NCI-H2196 (cell line): ENCODE results near the gene ROBO1.

Source experiments
- DNase-seq: peaks from one replicate; lab custom pipeline; 2025; ENCODE audit not compliant: unreplicated experiment; lab: John Stamatoyannopoulos, UW

The ROBO1 gene

GRCh38 chr3:79097964-79098660 lies 669.7 kb downstream of the ROBO1 start:
- no peak for DNase-seq

DNA sequence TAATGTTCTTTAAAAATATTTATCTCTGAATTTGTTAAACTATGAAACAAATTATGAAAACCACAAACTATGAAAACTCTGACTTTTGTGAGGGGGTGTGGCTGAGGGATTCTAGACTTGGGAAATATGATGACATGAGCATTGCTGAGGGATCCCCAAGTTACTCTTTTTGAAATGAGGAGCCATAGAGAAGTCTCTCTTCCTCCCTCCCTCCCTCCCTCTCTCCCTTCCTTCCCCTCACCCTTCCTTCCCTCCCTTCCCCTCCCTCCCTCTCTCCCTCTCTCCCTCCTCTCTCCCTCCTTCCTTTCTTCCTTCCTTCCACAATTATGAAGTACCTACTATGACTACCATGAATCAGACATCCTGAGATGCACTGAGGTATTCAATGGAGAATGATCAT lies 673.1 kb downstream of the ROBO1 start:
- no peak for DNase-seq

DNA sequence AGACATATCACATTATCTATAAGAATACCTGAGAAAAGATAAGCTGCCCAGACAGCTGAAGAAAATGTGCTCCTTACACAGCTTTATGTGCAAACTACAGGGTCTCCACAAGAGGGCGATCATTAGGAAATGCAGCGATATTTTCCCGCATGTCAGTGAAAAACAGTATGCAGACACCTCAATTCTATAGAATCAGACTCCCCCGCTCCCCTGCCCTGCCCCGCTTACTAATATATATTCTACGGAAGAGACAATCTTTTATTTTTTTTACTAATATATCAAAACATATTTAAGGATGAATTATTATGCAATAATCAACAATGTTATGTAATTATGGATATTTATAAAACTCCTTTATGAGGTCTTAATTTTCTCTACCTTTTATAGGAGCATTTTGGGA lies 681.3 kb downstream of the ROBO1 start:
- no peak for DNase-seq

- no peak for DNase-seq
Measured at GRCh38 chr3:79085171-79085570, 682.6 kb downstream of the ROBO1 start.

- no peak for DNase-seq
Measured at GRCh38 chr3:79081335-79081734, 686.5 kb downstream of the ROBO1 start.

GRCh38 chr3:79074558-79074957 lies 693.2 kb downstream of the ROBO1 start:
- DNase-seq: no peak

GRCh38 chr3:79067734-79068133 lies 700.1 kb downstream of the ROBO1 start:
- DNase-seq: no peak

GRCh38 chr3:79066481-79066880 lies 701.3 kb downstream of the ROBO1 start:
- DNase-seq: no peak

GRCh38 chr3:79063624-79064023 lies 704.2 kb downstream of the ROBO1 start:
- DNase-seq: no peak

DNA sequence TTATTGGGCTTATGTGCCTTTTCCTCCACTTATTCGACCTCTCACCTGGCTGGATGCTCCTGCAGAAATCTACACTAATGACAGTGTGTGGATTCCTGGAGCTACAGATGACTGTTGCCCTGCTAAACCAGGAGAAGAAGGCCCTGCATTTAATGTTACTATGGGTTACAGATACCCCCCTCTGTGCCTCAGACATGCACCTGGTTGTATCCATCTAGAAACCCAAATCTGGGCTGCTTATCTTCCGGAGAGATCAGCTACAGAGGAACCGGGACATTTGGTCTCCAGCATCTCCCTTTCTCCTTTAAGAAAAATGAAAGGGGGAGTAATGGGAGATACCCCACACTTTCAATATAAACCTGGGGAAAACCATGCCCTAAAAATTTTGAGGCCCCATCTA lies 710.0 kb downstream of the ROBO1 start:
- no peak for DNase-seq

DNA sequence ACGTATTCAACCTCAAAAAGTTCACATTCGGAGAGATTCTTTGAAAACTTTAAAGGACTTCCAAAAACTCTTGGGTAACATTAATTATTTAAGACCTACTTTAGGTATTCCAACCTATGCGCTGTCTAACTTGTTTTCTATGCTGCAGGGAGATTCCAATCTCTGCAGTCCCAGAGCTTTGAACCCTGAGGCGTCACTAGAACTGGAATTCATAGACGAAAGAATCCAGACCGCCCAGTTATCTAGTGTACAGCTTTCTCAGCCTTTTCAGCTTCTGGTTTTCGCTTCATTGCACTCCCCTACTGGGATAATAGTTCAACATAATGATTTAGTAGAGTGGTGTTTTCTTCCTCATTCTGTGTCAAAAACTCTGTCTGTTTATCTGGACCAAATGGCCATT lies 711.3 kb downstream of the ROBO1 start:
- DNase-seq: no peak

GRCh38 chr3:79052054-79052681 lies 715.6 kb downstream of the ROBO1 start:
- DNase-seq: no peak

- DNase-seq: no peak
Measured at GRCh38 chr3:79047581-79047980, 720.2 kb downstream of the ROBO1 start.

DNA sequence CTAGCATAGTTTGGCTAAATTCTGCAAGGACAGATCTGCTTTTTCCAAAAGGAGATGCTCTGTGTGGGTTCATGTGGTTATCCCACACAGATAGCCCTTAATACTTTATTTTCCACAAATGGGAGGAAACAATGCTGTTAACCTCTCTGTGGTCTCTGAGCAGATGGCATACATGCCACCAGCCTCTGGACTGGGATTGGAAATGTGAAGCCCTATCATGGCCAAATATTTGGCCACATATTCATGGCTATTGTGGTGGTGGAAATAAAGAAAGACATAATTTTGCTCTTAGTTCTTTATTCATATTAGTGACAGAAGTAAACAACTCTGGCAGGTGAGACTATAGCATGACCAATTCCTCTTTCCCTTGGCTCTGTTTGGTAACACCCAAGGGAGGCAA lies 726.2 kb downstream of the ROBO1 start:
- DNase-seq: no peak

- no peak for DNase-seq
Measured at GRCh38 chr3:79040701-79041100, 727.1 kb downstream of the ROBO1 start.

- DNase-seq: no peak
Measured at GRCh38 chr3:79040091-79040490, 727.7 kb downstream of the ROBO1 start.

DNA sequence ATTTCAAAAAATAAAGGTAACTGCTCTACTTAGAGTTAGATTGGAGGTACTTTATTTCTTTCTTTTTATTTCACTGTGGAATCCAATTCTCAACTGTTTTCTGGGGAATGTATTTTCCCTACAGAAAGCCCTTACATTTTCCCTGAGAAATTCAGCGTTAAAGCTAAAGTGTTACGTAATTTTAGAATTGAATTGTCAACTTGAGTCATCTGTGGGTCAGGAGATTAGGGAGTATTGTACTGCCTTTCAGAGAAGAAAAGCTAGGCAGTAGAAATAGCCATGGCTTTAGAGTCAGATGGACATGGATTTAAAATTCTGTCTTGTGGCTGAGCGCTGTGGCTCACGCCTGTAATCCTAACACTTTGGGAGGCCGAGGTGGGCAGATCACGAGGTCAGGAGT lies 728.6 kb downstream of the ROBO1 start:
- DNase-seq: no peak

GRCh38 chr3:79038636-79039035 lies 729.2 kb downstream of the ROBO1 start:
- no peak for DNase-seq

GRCh38 chr3:79038057-79038456 lies 729.7 kb downstream of the ROBO1 start:
- DNase-seq: no peak

- DNase-seq: peak; percentile 39
Measured at GRCh38 chr3:79032686-79033318, 735.0 kb downstream of the ROBO1 start.

GRCh38 chr3:79030157-79030556 lies 737.6 kb downstream of the ROBO1 start:
- no peak for DNase-seq

DNA sequence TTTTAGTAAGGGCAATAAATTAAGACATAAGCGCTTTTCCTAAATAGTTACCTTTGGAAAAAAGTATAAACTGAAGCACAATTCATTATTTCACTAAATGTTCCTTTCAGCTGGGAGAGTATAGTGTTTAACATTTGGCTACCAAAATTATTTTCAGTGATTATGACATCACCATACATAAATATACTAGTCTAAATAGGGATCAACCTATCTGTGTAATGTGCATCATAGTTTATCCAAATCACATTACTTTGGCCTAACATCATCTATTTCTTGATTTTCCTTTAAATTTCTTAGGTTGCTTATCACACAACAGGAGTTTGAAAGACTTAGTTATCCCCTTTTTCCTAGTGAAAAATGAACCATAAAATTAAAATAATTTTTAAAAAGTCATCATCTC lies 738.9 kb downstream of the ROBO1 start:
- no peak for DNase-seq
